PC-3 (cell line): ENCODE results near the gene PLPPR1. TPM values are rescaled to one million over a fixed set of nuclear protein-coding genes. Genes with fewer than 3 reads are reported as not detected.

ENCODE experiments used
- ATAC-seq: fragments of 200-7000 bp; cut with Tn5 transposase; 2 replicates; pipeline ENCODE4 v1.9.1; 2020; ENCODE audit warnings: mild to moderate bottlenecking, moderate library complexity
- BruUV-seq: library from RNA; stranded (reverse); fragments of 400-500 nt; replicated peaks from 2 replicates; lab custom pipeline; 2021; lab: Mats Ljungman, UMichigan
- CTCF ChIA-PET: fragments of 300-600 bp; sonication (Branson Sonifier 250); formaldehyde crosslinking; loops from one replicate; lab custom pipeline; 2022; ENCODE audit warnings: antibody characterized with exemption; lab: Charles Lee
- POLR2A ChIA-PET: fragments of 300-600 bp; sonication (Branson Sonifier 250); formaldehyde crosslinking; loops from one replicate; lab custom pipeline; 2022; ENCODE audit warnings: antibody characterized with exemption; ENCODE audit not compliant: unreplicated experiment; lab: Charles Lee
- DNase-seq: peaks from one replicate; pipeline ENCODE4 v3.0.0-alpha.2; 2015
- H2AFZ ChIP-seq: fragments of 300-600 bp; sonication (generic); 2 replicates; pipeline ENCODE4 v1.6.0; 2016; ENCODE audit warnings: antibody characterized with exemption, low read length
- H3F3A ChIP-seq: fragments of 300-600 bp; sonication (generic); one replicate; pipeline ENCODE4 v1.6.0; 2017; ENCODE audit warnings: antibody characterized with exemption, low read length, control low read depth, mild to moderate bottlenecking; ENCODE audit not compliant: unreplicated experiment
- H3K27ac ChIP-seq: fragments of 300-600 bp; sonication (generic); 2 replicates; pipeline ENCODE4 v1.5.1; 2016; ENCODE audit warnings: mild to moderate bottlenecking, low read length
- H3K27me3 ChIP-seq: fragments of 300-600 bp; sonication (generic); 2 replicates; pipeline ENCODE4 v1.6.1; 2016; ENCODE audit warnings: low read length, mixed read lengths
- H3K36me3 ChIP-seq: fragments of 300-600 bp; sonication (generic); 2 replicates; pipeline ENCODE4 v1.6.1; 2016; ENCODE audit warnings: low read depth, mixed run types, low read length, mixed read lengths
- H3K4me1 ChIP-seq: fragments of 300-600 bp; sonication (generic); 2 replicates; pipeline ENCODE4 v1.5.1; 2016; ENCODE audit warnings: low read length; ENCODE audit not compliant: insufficient read depth
- H3K4me2 ChIP-seq: fragments of 300-600 bp; sonication (generic); 2 replicates; pipeline ENCODE4 v1.6.0; 2016; ENCODE audit warnings: low read length
- H3K4me3 ChIP-seq: fragments of 300-600 bp; sonication (generic); 2 replicates; pipeline ENCODE4 v1.5.1; 2016; ENCODE audit warnings: mild to moderate bottlenecking, low read length, mixed read lengths
- H3K79me2 ChIP-seq: fragments of 300-600 bp; sonication (generic); 2 replicates; pipeline ENCODE4 v1.6.1; 2017; ENCODE audit warnings: low read length, mixed read lengths
- H3K9ac ChIP-seq: fragments of 300-600 bp; sonication (generic); 2 replicates; pipeline ENCODE4 v1.6.0; 2016; ENCODE audit warnings: mild to moderate bottlenecking, low read length
- H3K9me2 ChIP-seq: fragments of 300-600 bp; sonication (generic); replicated peaks from 2 replicates; pipeline ENCODE4 v1.6.1; 2016; ENCODE audit warnings: mixed run types, low read length, mixed read lengths
- H3K9me3 ChIP-seq: fragments of 300-600 bp; sonication (generic); 2 replicates; pipeline ENCODE4 v1.6.1; 2016; ENCODE audit warnings: low read length, mixed read lengths
- H4K20me1 ChIP-seq: fragments of 300-600 bp; sonication (generic); 2 replicates; pipeline ENCODE4 v1.6.1; 2016; ENCODE audit warnings: low read length, mixed read lengths
- EZH2 ChIP-seq: fragments of 300-600 bp; sonication (generic); IDR thresholded peaks from one replicate; pipeline ENCODE4 v1.6.1; 2017; ENCODE audit warnings: antibody characterized with exemption, mild to moderate bottlenecking, low read length; ENCODE audit not compliant: unreplicated experiment
- EZH2phosphoT487 ChIP-seq: fragments of 300-600 bp; sonication (generic); IDR thresholded peaks from 2 replicates; pipeline ENCODE4 v1.6.1; 2018; ENCODE audit warnings: mild to moderate bottlenecking, antibody characterized with exemption, low read length, borderline replicate concordance
- intact Hi-C: fragments of 100-400 bp; cut with micrococcal nuclease; formaldehyde crosslinking; loops from 2 replicates; pipeline ENCODE4 v1.9.0; 2023
- total RNA-seq: library from RNA; depleted of rRNA; stranded (reverse); fragments of >200 nt; gene quantifications from 2 replicates; pipeline ENCODE4 v1.2.3, GENCODE V29; 2014
- TF ChIP-seq, protein P1 (sequence below): fragments of 300-600 bp; sonication (generic); conservative IDR thresholded peaks from 2 replicates; pipeline ENCODE4 v1.5.1; 2017; ENCODE audit warnings: antibody characterized with exemption, low read depth, mild to moderate bottlenecking, low read length

PLPPR1 gene
- total RNA-seq, 1 experiment from 2014 or later: not detected

- no peak overlapping the region for H3K9ac ChIP-seq
- H3K27me3 ChIP-seq: no peaks in the 10 kb centered on the region
- H4K20me1 ChIP-seq: no peaks in the 10 kb centered on the region
- DNase-seq (no peak), ATAC-seq (no peak)
- intact Hi-C loops: no loop called here
- H3K36me3 ChIP-seq: no peaks in the 10 kb centered on the region
- no peak overlapping the region for H3K27ac ChIP-seq
- no peaks in the 10 kb centered on the region for H3K9me3 ChIP-seq
- no peak overlapping the region for H3K4me3 ChIP-seq
- POLR2A ChIA-PET: no interaction called here
- no peaks in the 10 kb centered on the region for H3F3A ChIP-seq
- H3K79me2 ChIP-seq: no peaks in the 10 kb centered on the region
- TF ChIP-seq EZH2: no peak
- TF ChIP-seq, protein P1, sequence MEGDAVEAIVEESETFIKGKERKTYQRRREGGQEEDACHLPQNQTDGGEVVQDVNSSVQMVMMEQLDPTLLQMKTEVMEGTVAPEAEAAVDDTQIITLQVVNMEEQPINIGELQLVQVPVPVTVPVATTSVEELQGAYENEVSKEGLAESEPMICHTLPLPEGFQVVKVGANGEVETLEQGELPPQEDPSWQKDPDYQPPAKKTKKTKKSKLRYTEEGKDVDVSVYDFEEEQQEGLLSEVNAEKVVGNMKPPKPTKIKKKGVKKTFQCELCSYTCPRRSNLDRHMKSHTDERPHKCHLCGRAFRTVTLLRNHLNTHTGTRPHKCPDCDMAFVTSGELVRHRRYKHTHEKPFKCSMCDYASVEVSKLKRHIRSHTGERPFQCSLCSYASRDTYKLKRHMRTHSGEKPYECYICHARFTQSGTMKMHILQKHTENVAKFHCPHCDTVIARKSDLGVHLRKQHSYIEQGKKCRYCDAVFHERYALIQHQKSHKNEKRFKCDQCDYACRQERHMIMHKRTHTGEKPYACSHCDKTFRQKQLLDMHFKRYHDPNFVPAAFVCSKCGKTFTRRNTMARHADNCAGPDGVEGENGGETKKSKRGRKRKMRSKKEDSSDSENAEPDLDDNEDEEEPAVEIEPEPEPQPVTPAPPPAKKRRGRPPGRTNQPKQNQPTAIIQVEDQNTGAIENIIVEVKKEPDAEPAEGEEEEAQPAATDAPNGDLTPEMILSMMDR: no peak
- TF ChIP-seq EZH2phosphoT487: no peak
- no peak overlapping the region for H3K4me2 ChIP-seq
- CTCF ChIA-PET: no interaction called here
- H3K9me2 ChIP-seq: no peaks in the 10 kb centered on the region
- no TSS peak for BruUV-seq
- no peak overlapping the region for H2AFZ ChIP-seq
- no peaks in the 10 kb centered on the region for H3K4me1 ChIP-seq
These were observed 37.7 kb upstream of the PLPPR1 start for GRCh38 chr9:100990605-100991381.

DNA sequence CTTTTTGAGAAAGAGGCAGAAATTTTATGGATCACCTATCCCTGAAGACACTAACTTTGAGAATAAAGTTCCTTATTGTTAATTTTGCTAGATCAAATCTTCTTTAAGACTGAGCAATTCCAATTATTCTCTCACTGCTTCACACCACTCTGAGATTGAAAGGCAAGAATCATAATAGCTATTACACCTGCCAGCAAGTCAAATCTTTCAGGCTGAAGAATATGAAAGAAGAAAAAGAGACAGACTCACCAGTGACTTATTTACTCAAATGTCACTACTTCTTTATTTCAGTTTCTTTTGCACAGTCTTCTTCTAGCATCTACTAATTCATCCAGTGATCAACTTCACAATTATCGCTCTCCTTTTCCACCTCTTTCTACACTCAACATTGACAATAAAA lies 35.9 kb upstream of the PLPPR1 start:
- Histone ChIP-seq H3K9me2 (no peaks in the 10 kb centered on the region), H2AFZ (no peak overlapping the region), H3K4me1 (no peaks in the 10 kb centered on the region), H3K9ac (no peak overlapping the region), H3K9me3 (no peaks in the 10 kb centered on the region), H3K4me2 (no peak overlapping the region), H3K4me3 (no peak overlapping the region), H3K79me2 (no peaks in the 10 kb centered on the region), H4K20me1 (no peaks in the 10 kb centered on the region), H3K27ac (no peak overlapping the region), H3F3A (no peaks in the 10 kb centered on the region), H3K36me3 (no peaks in the 10 kb centered on the region), H3K27me3 (no peaks in the 10 kb centered on the region)
- DNase-seq (no peak), ATAC-seq (no peak)
- no peak for TF ChIP-seq EZH2phosphoT487
- no peak for TF ChIP-seq EZH2
- TF ChIP-seq, protein P1: no peak
- ChIA-PET CTCF (interaction anchor here (0.6 kb wide), 1 partner anchor 21 kb away, joined by 3 read pairs; no protein-coding TSS in a partner anchor), POLR2A (no interaction called here)
- no TSS peak for BruUV-seq
- intact Hi-C loops: no loop called here

GRCh38 chr9:100999906-101000544 lies 28.5 kb upstream of the PLPPR1 start:
- Histone ChIP-seq H3F3A (no peaks in the 10 kb centered on the region), H3K36me3 (no peaks in the 10 kb centered on the region), H2AFZ (no peak overlapping the region), H3K9me2 (no peaks in the 10 kb centered on the region), H3K4me3 (no peak overlapping the region), H3K27me3 (no peaks in the 10 kb centered on the region), H3K4me2 (no peak overlapping the region), H3K9me3 (no peaks in the 10 kb centered on the region), H3K9ac (no peak overlapping the region), H3K4me1 (no peaks in the 10 kb centered on the region), H3K27ac (no peak overlapping the region), H3K79me2 (no peaks in the 10 kb centered on the region), H4K20me1 (no peaks in the 10 kb centered on the region)
- no TSS peak for BruUV-seq
- ATAC-seq: no peak
- intact Hi-C loops: no loop called here
- no peak for DNase-seq
- no peak for TF ChIP-seq EZH2phosphoT487
- no peak for TF ChIP-seq EZH2
- TF ChIP-seq, protein P1: no peak
- POLR2A ChIA-PET: no interaction called here
- CTCF ChIA-PET: no interaction called here
